Right lobe of liver (tissue), 6 donors: ENCODE results near the gene DVL2. TPM values are rescaled to one million over a fixed set of nuclear protein-coding genes. Genes with fewer than 3 reads are reported as not detected.
A peak's percentile ranks its signal among the peaks of the same experiment; 100 is the strongest.

ENCODE experiments used
- ATAC-seq, 4 donors: fragments of 200-7000 bp; cut with Tn5 transposase; one replicate each; pipeline ENCODE4 v1.9.1; 2020; ENCODE audit warnings: mild to moderate bottlenecking in 4 of 4, moderate library complexity in 4 of 4
- DNase-seq, 3 donors: peaks; one replicate each; pipeline ENCODE4 v3.0.0-alpha.2; 2020
- H3K27ac ChIP-seq, 3 donors: fragments of 200-600 bp; one replicate each; pipeline ENCODE4 v1.8.0; 2022
- H3K27me3 ChIP-seq, 2 donors: fragments of 200-600 bp; one replicate each; pipeline ENCODE4 v1.8.0; 2022
- H3K36me3 ChIP-seq, 4 donors: fragments of 200-600 bp; sonication (generic) in 1 of 4; one replicate each; pipeline versions ENCODE4 v1.5.1 to v1.8.0; 2017 to 2022; ENCODE audit warnings: control low read depth in 1 of 4
- H3K4me1 ChIP-seq, 4 donors: fragments of 200-600 bp; sonication (generic) in 1 of 4; one replicate each; pipeline versions ENCODE4 v1.5.1 to v1.8.0; 2017 to 2022; ENCODE audit warnings: control low read depth in 1 of 4
- H3K4me3 ChIP-seq, 3 donors: fragments of 200-600 bp; one replicate each; pipeline ENCODE4 v1.8.0; 2022
- H3K9me3 ChIP-seq, 4 donors: fragments of 200-600 bp; sonication (generic) in 1 of 4; one replicate each; pipeline versions ENCODE4 v1.5.1 to v1.8.0; 2017 to 2022; ENCODE audit warnings: control low read depth in 1 of 4
- CTCF ChIP-seq, 4 donors: fragments of 200-600 bp in 3 of 4; fragments of 450-650 bp in 1 of 4; IDR thresholded peaks; one replicate each; pipeline versions ENCODE4 v1.5.1 to v1.8.0; 2016 to 2022; ENCODE audit warnings: antibody characterized with exemption in 4 of 4, mild to moderate bottlenecking in 2 of 4
- POLR2A ChIP-seq: fragments of 450-650 bp; IDR thresholded peaks from one replicate; pipeline ENCODE4 v1.6.1; 2017; ENCODE audit warnings: antibody characterized with exemption, mild to moderate bottlenecking
- WGBS: methylation state at CpG from one replicate; pipeline ENCODE4 v1.1.6; 2018; ENCODE audit warnings: low coverage, low lambda C conversion rate; ENCODE audit not compliant: insufficient coverage; ENCODE audit errors: missing lambda C conversion rate; 5-methylcytosine and 5-hydroxymethylcytosine counted together
- intact Hi-C, 2 donors: fragments of 100-400 bp; cut with DNase I; formaldehyde crosslinking; loops; one replicate each; pipeline versions ENCODE4 v1.11.2 to v1.14.1; 2022
- total RNA-seq, 6 experiments: library from RNA; depleted of rRNA in 2 of 6; stranded (reverse); fragments of >200 nt in 2 of 6; fragmentation: NEBNext Ultra II Directional in 3 of 6; extraction: Animal tissue kit (Norgen Biotek cat#: 25700) in 3 of 6; gene quantifications; one replicate each; pipeline versions ENCODE4 v1.1.0 to v1.2.4, GENCODE V29; 2016 to 2023
- donor health status: DM: no; HTN: yes; CAD: no.
- donor health status: DM: no; HTN: no; CAD: no.
- donor health status: DM: no; HTN: no; CAD: no.
- donor health status: DM: no; HTN: yes; CAD: no.
- donor health status: DM: no; HTN: yes; CAD: no.

The DVL2 gene
- total RNA-seq, 6 experiments from 2014 or later = 9.6 to 13.5 (median 12.8) TPM

DNA sequence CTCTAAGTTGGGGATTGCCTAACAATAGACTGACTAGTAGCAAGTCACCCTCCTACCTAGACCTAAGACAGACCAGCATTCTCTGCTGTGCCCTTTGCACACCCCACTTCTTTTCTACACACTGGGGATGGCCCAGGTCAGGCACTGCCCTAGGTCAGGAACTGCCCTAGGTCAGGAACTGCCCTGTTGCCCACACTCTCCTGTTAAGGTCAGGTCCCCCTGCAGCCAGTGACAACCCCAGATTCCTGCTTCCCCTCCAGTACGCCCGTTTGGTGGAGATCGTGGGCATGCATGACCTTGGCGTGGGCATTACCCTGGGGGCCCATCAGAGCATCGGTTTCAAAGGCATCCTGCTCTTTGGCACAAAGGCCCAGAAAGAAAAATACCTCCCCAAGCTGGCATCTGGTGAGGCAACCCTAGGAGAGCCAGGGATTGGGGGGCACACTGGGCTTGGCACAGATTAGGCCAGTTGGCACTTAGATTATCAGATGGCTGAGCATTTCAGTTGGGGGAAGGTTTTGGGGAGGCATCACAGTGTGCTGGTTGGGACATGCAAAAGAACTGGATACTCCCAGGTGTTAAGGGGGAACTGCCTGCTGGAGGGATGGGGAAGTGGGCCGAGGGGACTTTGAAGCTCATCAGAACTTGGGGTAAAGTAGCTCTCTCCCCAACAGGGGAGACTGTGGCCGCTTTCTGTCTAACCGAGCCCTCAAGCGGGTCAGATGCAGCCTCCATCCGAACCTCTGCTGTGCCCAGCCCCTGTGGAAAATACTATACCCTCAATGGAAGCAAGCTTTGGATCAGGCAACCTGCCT is 12.8 kb downstream of the DVL2 start:
- peak overlapping the region; percentile 76 to 99 (median 85) for H3K4me3 ChIP-seq

DNA sequence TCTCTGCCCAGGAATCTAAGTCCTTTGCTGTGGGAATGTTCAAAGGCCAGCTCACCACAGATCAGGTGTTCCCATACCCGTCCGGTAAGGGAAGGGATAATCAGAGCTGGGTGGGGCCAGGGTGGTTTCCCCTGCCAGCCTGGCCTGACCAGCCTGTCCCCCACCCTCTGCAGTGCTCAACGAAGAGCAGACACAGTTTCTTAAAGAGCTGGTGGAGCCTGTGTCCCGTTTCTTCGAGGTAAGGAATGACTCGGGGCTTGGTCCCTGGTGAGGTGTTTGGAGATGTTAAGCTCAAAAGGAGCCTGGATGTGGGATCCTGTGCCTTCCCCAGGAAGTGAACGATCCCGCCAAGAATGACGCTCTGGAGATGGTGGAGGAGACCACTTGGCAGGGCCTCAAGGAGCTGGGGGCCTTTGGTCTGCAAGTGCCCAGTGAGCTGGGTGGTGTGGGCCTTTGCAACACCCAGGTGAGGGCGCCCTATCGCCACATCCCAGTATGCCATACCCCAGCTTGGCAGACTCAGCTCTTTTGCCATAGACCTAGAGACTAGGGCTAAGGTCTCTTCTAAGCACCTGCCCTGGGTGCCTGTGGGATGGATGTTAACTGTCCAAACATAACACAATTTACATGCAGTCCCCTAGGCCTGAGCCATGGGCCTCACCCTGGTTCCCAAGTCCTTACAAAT is 13.6 kb downstream of the DVL2 start:
- no peak for TF ChIP-seq POLR2A
- peak; percentile 28 to 53 (median 48) for TF ChIP-seq CTCF (IDR thresholded peaks at IDR 0.05)
- 5% methylated on average over 11 of the region's 11 CpGs for WGBS
- H3K4me3 ChIP-seq = peak overlapping the region; percentile 76 to 99 (median 85)
- DNase-seq (peak; percentile 65 to 77 (median 77)), ATAC-seq (peak; percentile 27 to 43 (median 34))
- intact Hi-C loops = no loop called here
- no peaks in the 10 kb centered on the region for H3K27me3 ChIP-seq
- H3K36me3 ChIP-seq = peaks cover 0 to 45% (median 22%) of the 10 kb centered on the region in 4 donors
- H3K9me3 ChIP-seq = no peaks in the 10 kb centered on the region
- H3K27ac ChIP-seq = peak overlapping the region; percentile 94 to 100 (median 96)
- H3K4me1 ChIP-seq = peaks cover 0 to 39% (median 10%) of the 10 kb centered on the region in 4 donors

More for the DNA sequence above, 12.8 kb downstream of the DVL2 start:
- peaks cover 0 to 45% (median 25%) of the 10 kb centered on the region in 4 donors for H3K36me3 ChIP-seq
- no peaks in the 10 kb centered on the region for H3K9me3 ChIP-seq
- WGBS = 33% methylated on average over 4 of the region's 10 CpGs
- no peak for TF ChIP-seq POLR2A
- TF ChIP-seq CTCF (IDR thresholded peaks at IDR 0.05) = no peak
- H3K27ac ChIP-seq = peak overlapping the region; percentile 94 to 100 (median 96)
- H3K27me3 ChIP-seq = no peaks in the 10 kb centered on the region
- peak in 1 of 4 donors; percentile 7 for ATAC-seq
- peaks cover 0 to 39% (median 10%) of the 10 kb centered on the region in 4 donors for H3K4me1 ChIP-seq
- DNase-seq = peak in 1 of 3 donors; percentile 17
- intact Hi-C loops = no loop called here

- peak; percentile 73 to 83 (median 80) for ATAC-seq
- intact Hi-C loops = no loop called here
- H3K4me1 ChIP-seq = peaks cover 0 to 39% (median 10%) of the 10 kb centered on the region in 4 donors
Observed at GRCh38 chr17:7219812-7220592, 14.3 kb downstream of the DVL2 start, which contains the start of the genes ACADVL and DLG4. ACADVL (plus strand) TSS chr17:7219938; CDS start chr17:7219985, 47 bp downstream. DLG4 (minus strand) TSS chr17:7219836.

More at GRCh38 chr17:7219812-7220592, 14.3 kb downstream of the DVL2 start, which contains the start of the genes ACADVL and DLG4:
- peak within 1 kb of the TSS; percentile 76 to 99 (median 85) for H3K4me3 ChIP-seq
- H3K9me3 ChIP-seq = no peaks in the 10 kb centered on the region
- H3K36me3 ChIP-seq = peaks cover 0 to 38% (median 19%) of the 10 kb centered on the region in 4 donors
- peak; percentile 92 to 96 (median 94) for DNase-seq
- no peaks in the 10 kb centered on the region for H3K27me3 ChIP-seq
- peak within 1 kb of the TSS; percentile 94 to 100 (median 96) for H3K27ac ChIP-seq
- TF ChIP-seq CTCF (IDR thresholded peaks at IDR 0.05) = no peak
- TF ChIP-seq POLR2A = peak; percentile 98
- under 1% methylated on average over 17 of the region's 63 CpGs for WGBS
